GM11168 (cell line): ENCODE results near the gene SUPT3H.

Source experiments
- in situ Hi-C: fragments of 300-500 bp; cut with MboI; formaldehyde crosslinking; loops from one replicate; pipeline ENCODE4 v1.12.0; 2022; ENCODE audit warnings: low sequenced_read_pairs; ENCODE audit not compliant: unreplicated experiment

The SUPT3H gene

GRCh38 chr6:44784195-44784594, 593.5 kb downstream of the SUPT3H start:
- in situ Hi-C loops: no loop called here

- in situ Hi-C loops: no loop called here
Measured at GRCh38 chr6:44782892-44783291, 594.8 kb downstream of the SUPT3H start.

- in situ Hi-C loops: no loop called here
Measured at GRCh38 chr6:44781912-44782597, 595.7 kb downstream of the SUPT3H start.

GRCh38 chr6:44780161-44780560, 597.6 kb downstream of the SUPT3H start:
- in situ Hi-C loops: no loop called here

GRCh38 chr6:44779130-44779826, 598.5 kb downstream of the SUPT3H start:
- in situ Hi-C loops: no loop called here
